GM12878 (cell line): ENCODE results near the gene NKIRAS1. TPM values are rescaled to one million over a fixed set of nuclear protein-coding genes. Genes with fewer than 3 reads are reported as not detected.
A peak's percentile ranks its signal among the peaks of the same experiment; 100 is the strongest.

Source experiments
- ATAC-seq: fragments of 200-7000 bp; cut with Tn5 transposase; 3 replicates; pipeline ENCODE4 v1.9.1; 2020; ENCODE audit warnings: mild to moderate bottlenecking, moderate library complexity
- BruUV-seq: library from RNA; stranded (reverse); fragments of 400-500 nt; replicated peaks from 2 replicates; lab custom pipeline; 2021; lab: Mats Ljungman, UMichigan
- CTCF ChIA-PET: fragments of 300-600 bp; sonication (Branson Sonifier 250); formaldehyde crosslinking; extraction: SDS; loops from one replicate; lab custom pipeline; 2021; ENCODE audit warnings: inconsistent platforms; lab: Yijun Ruan, JAX
- POLR2A ChIA-PET: fragments of 350-600 bp; formaldehyde crosslinking; extraction: SDS; loops from one replicate; lab custom pipeline; 2021; ENCODE audit warnings: inconsistent platforms; lab: Charles Lee
- RAD21 ChIA-PET: fragments of 300-600 bp; sonication (Branson Sonifier 250); formaldehyde crosslinking; loops from one replicate; lab custom pipeline; 2023; ENCODE audit warnings: antibody characterized with exemption; ENCODE audit not compliant: unreplicated experiment; lab: Charles Lee
- SMC1A ChIA-PET: fragments of 300-600 bp; sonication (Branson Sonifier 250); formaldehyde crosslinking; loops from one replicate; lab custom pipeline; 2023; ENCODE audit not compliant: unreplicated experiment, uncharacterized antibody; lab: Charles Lee
- DNase-seq: peaks from one replicate; pipeline ENCODE4 v3.0.0-alpha.2; 2011; ENCODE audit warnings: low read depth, low spot score
- FAIRE-seq: peaks from 3 replicates; lab custom pipeline; 2011; peaks lifted over from hg19 to GRCh38; lab: Jason Lieb, UNC
- H2AFZ ChIP-seq: 2 replicates; pipeline ENCODE4 v1.6.0; 2011; ENCODE audit warnings: low read depth, low read length, control low read depth; ENCODE audit not compliant: control insufficient read depth
- H3K27ac ChIP-seq: 2 replicates; pipeline ENCODE4 v1.5.1; 2011; ENCODE audit warnings: control low read depth; ENCODE audit not compliant: control insufficient read depth, insufficient read depth
- H3K27me3 ChIP-seq, 2 experiments: replicated peaks in 1 of 2; 2 replicates each; pipeline versions ENCODE4 v1.6.0 to v1.6.1; 2011; ENCODE audit warnings: low read length in 1 of 2; ENCODE audit not compliant: control insufficient read depth in 2 of 2, insufficient read depth in 2 of 2
- H3K36me3 ChIP-seq, 2 experiments: 2 replicates each; pipeline ENCODE4 v1.5.1; 2011; ENCODE audit warnings: low read length in 1 of 2; ENCODE audit not compliant: control insufficient read depth in 2 of 2, insufficient read depth in 2 of 2
- H3K4me1 ChIP-seq: 2 replicates; pipeline ENCODE4 v1.6.1; 2011; ENCODE audit warnings: mild to moderate bottlenecking, low read length, moderate library complexity, mixed read lengths; ENCODE audit not compliant: control insufficient read depth, insufficient read depth
- H3K4me2 ChIP-seq: 2 replicates; pipeline ENCODE4 v1.6.0; 2011; ENCODE audit warnings: control low read depth; ENCODE audit not compliant: control insufficient read depth, insufficient read depth
- H3K4me3 ChIP-seq: fragments of 200-600 bp; sonication (generic); 2 replicates; pipeline ENCODE4 v1.5.1; 2016
- H3K79me2 ChIP-seq: 2 replicates; pipeline ENCODE4 v1.6.0; 2011; ENCODE audit warnings: low read length; ENCODE audit not compliant: control insufficient read depth, insufficient read depth
- H3K9ac ChIP-seq: 2 replicates; pipeline ENCODE4 v1.8.0; 2011; ENCODE audit warnings: low read length, control low read depth, mixed read lengths; ENCODE audit not compliant: control insufficient read depth, insufficient read depth
- H3K9me3 ChIP-seq: replicated peaks from 3 replicates; pipeline ENCODE4 v1.5.1; 2011; ENCODE audit warnings: mild to moderate bottlenecking, low read length; ENCODE audit not compliant: control insufficient read depth, insufficient read depth
- H4K20me1 ChIP-seq: 2 replicates; pipeline ENCODE4 v1.6.0; 2011; ENCODE audit not compliant: control insufficient read depth, insufficient read depth
- ASH2L ChIP-seq: fragments of 300-600, 200-600 bp; sonication (generic); IDR thresholded peaks from 2 replicates; pipeline ENCODE4 v1.6.1; 2017; ENCODE audit warnings: low read depth, mild to moderate bottlenecking, borderline replicate concordance
- CEBPB ChIP-seq, 2 experiments: fragments of 150-350 bp in 1 of 2; IDR thresholded peaks; 2 replicates each; pipeline ENCODE4 v1.6.1; 2012 to 2014; ENCODE audit warnings: low read depth in 2 of 2, low read length in 2 of 2, borderline replicate concordance in 1 of 2, inconsistent platforms in 1 of 2
- CHD1 ChIP-seq: IDR thresholded peaks from 2 replicates; pipeline ENCODE4 v1.6.1; 2012; ENCODE audit warnings: low read depth, low read length, improper control_type of control experiment
- CREM ChIP-seq: IDR thresholded peaks from 2 replicates; pipeline ENCODE4 v1.6.1; 2014; ENCODE audit warnings: antibody characterized with exemption, low read depth
- ESRRA ChIP-seq: IDR thresholded peaks from 2 replicates; pipeline ENCODE4 v1.6.1; 2012; ENCODE audit warnings: mild to moderate bottlenecking, low read length, improper control_type of control experiment
- IKZF2 ChIP-seq, 2 experiments: fragments of 450-650 bp; IDR thresholded peaks; 2 replicates each; pipeline ENCODE4 v1.6.1; 2017; ENCODE audit warnings: mild to moderate bottlenecking in 2 of 2, moderate library complexity in 2 of 2
- MEF2A ChIP-seq: IDR thresholded peaks from 2 replicates; pipeline ENCODE4 v1.6.1; 2011; ENCODE audit warnings: low read depth, mild to moderate bottlenecking, low read length, moderate library complexity; ENCODE audit not compliant: insufficient read depth
- NR2C1 ChIP-seq: fragments of 450-650 bp; IDR thresholded peaks from 2 replicates; pipeline ENCODE4 v1.6.1; 2017; ENCODE audit warnings: antibody characterized with exemption, mild to moderate bottlenecking, moderate library complexity
- NRF1 ChIP-seq: conservative IDR thresholded peaks from 2 replicates; pipeline ENCODE4 v1.6.1; 2011; ENCODE audit warnings: mild to moderate bottlenecking, low read depth, low read length, improper control_type of control experiment
- PAX5 ChIP-seq: IDR thresholded peaks from 2 replicates; pipeline ENCODE4 v1.6.1; 2011; ENCODE audit warnings: low read depth, low read length, borderline replicate concordance
- PBX3 ChIP-seq: IDR thresholded peaks from 2 replicates; pipeline ENCODE4 v1.6.1; 2011; ENCODE audit warnings: mild to moderate bottlenecking, low read depth, low read length, moderate library complexity; ENCODE audit not compliant: insufficient replicate concordance
- POLR2A ChIP-seq: IDR thresholded peaks from 2 replicates; pipeline ENCODE4 v1.6.1; 2011; ENCODE audit warnings: low read depth, mild to moderate bottlenecking, low read length
- POLR2AphosphoS5 ChIP-seq: IDR thresholded peaks from 2 replicates; pipeline ENCODE4 v1.6.1; 2011; ENCODE audit warnings: mild to moderate bottlenecking, low read length, inconsistent platforms
- SP1 ChIP-seq: IDR thresholded peaks from one replicate; pipeline ENCODE4 v1.6.1; 2011; ENCODE audit warnings: low read depth, low read length
- SREBF1 ChIP-seq: IDR thresholded peaks from 2 replicates; pipeline ENCODE4 v1.6.1; 2012; ENCODE audit warnings: mild to moderate bottlenecking, low read length
- ZNF384 ChIP-seq: IDR thresholded peaks from 2 replicates; pipeline ENCODE4 v1.6.1; 2012; ENCODE audit warnings: low read depth, mild to moderate bottlenecking, low read length, improper control_type of control experiment, borderline replicate concordance
- WGBS: methylation state at CpG from one replicate; pipeline ENCODE4 v1.1.6; 2016; ENCODE audit warnings: low lambda C conversion rate; ENCODE audit not compliant: insufficient replicate concordance, insufficient coverage; ENCODE audit errors: missing lambda C conversion rate; 5-methylcytosine and 5-hydroxymethylcytosine counted together
- in situ Hi-C: fragments of 300-500 bp; cut with MboI; formaldehyde crosslinking; loops from 9 replicates; pipeline ENCODE4 v1.14.3; 2018; ENCODE audit warnings: mixed read lengths
- intact Hi-C: fragments of 100-400 bp; cut with micrococcal nuclease; formaldehyde crosslinking; loops from one replicate; pipeline ENCODE4 v1.14.2; 2022; ENCODE audit not compliant: unreplicated experiment
- polyA plus RNA-seq, 11 experiments: library from polyadenylated mRNA; depleted of rRNA in 4 of 11; unstranded in 6 of 11; stranded (reverse) in 5 of 11; fragments of >200 nt; fragmentation: Nextera tagmentation in 4 of 11; fragmentation: Illumina TruSeq in 1 of 11; extraction: Ambion mirVana in 4 of 11; extraction: Trizol in 1 of 11; gene quantifications; 1 replicate in 1 of 11; 2 replicates in 10 of 11; pipeline versions ENCODE4 v1.2.1 to v1.2.3, GENCODE V29; 2011 to 2016; ENCODE audit warnings: inconsistent platforms in 2 of 11, missing spikeins in 2 of 11, low read depth in 1 of 11
- total RNA-seq, 4 experiments: library from RNA; depleted of rRNA in 3 of 4; stranded (reverse); fragments of >200 nt in 3 of 4; fragmentation: Illumina TruSeq in 1 of 4; extraction: Trizol in 1 of 4; gene quantifications; 2 replicates each; pipeline versions ENCODE4 v1.2.1 to v1.2.3, GENCODE V29; 2013 to 2021

The NKIRAS1 gene
- total and polyA plus RNA-seq, 10 of the 15 experiments (the other 5 are each of a cell fraction or from before 2014, with no cell fraction given) = 7.1 to 17.9 (median 10.9) TPM

- ChIA-PET RAD21 (interaction anchor here (0.7 to 1.3 kb wide), 2 partner anchors 71 to 168 kb away, joined by 3 read pairs; no protein-coding TSS in a partner anchor), SMC1A (interaction anchor here (2.4 kb wide), 1 partner anchor 9 kb away, joined by 17 read pairs; no protein-coding TSS in a partner anchor), POLR2A (interaction anchor here (1.2 kb wide), 1 partner anchor 13 kb away, joined by 9 read pairs; no protein-coding TSS in a partner anchor), CTCF (interaction anchor here (0.6 to 2.0 kb wide), 2 partner anchors 10 to 68 kb away, joined by 4 to 5 read pairs; no protein-coding TSS in a partner anchor)
- no peak for DNase-seq
- in situ Hi-C loops (no loop called here), intact Hi-C loops (no loop called here)
- no peaks in the 10 kb centered on the region for H3K9me3 ChIP-seq
- no peaks in the 10 kb centered on the region for H3K27me3 ChIP-seq
- H3K36me3 ChIP-seq = peaks cover 0 to 5% of the 10 kb centered on the region in 2 experiments; a peak in 1 of 4 replicates
- 87% methylated on average over 7 of the region's 7 CpGs for WGBS
- H3K4me3 ChIP-seq = no peak overlapping the region
- no peaks in the 10 kb centered on the region for H3K79me2 ChIP-seq
- H3K4me2 ChIP-seq = no peak overlapping the region
- no peak for FAIRE-seq
- H3K27ac ChIP-seq = no peak overlapping the region
- H4K20me1 ChIP-seq = no peaks in the 10 kb centered on the region
- no peaks in the 10 kb centered on the region for H3K4me1 ChIP-seq
- H2AFZ ChIP-seq = no peak overlapping the region
- no TSS peak for BruUV-seq
- peak; percentile 66 for ATAC-seq
- no peak overlapping the region for H3K9ac ChIP-seq
- TF ChIP-seq POLR2A (no peak), POLR2AphosphoS5 (no peak), NRF1 (no peak), CHD1 (no peak), MEF2A (no peak), PAX5 (no peak), CEBPB (IDR thresholded peaks at IDR 0.05; ENCODE audit: borderline replicate concordance in 1 of 2, low read depth in 2 of 2, low read length in 2 of 2) (no peak), ESRRA (no peak), IKZF2 (IDR thresholded peaks at IDR 0.05) (no peak), ZNF384 (no peak), NR2C1 (no peak), PBX3 (no peak), SP1 (no peak), CREM (no peak), SREBF1 (no peak), ASH2L (no peak)
These were observed 42.5 kb upstream of the NKIRAS1 start for GRCh38 chr3:23959135-23959900.
